ENCODE results near the gene PRKAR1B. TPM values are rescaled to one million over a fixed set of nuclear protein-coding genes. Genes with fewer than 3 reads are reported as not detected.

The PRKAR1B gene
- total and polyA plus RNA-seq, 8 donors, result 4.5 to 45.8 (median 11.1) TPM

DNA sequence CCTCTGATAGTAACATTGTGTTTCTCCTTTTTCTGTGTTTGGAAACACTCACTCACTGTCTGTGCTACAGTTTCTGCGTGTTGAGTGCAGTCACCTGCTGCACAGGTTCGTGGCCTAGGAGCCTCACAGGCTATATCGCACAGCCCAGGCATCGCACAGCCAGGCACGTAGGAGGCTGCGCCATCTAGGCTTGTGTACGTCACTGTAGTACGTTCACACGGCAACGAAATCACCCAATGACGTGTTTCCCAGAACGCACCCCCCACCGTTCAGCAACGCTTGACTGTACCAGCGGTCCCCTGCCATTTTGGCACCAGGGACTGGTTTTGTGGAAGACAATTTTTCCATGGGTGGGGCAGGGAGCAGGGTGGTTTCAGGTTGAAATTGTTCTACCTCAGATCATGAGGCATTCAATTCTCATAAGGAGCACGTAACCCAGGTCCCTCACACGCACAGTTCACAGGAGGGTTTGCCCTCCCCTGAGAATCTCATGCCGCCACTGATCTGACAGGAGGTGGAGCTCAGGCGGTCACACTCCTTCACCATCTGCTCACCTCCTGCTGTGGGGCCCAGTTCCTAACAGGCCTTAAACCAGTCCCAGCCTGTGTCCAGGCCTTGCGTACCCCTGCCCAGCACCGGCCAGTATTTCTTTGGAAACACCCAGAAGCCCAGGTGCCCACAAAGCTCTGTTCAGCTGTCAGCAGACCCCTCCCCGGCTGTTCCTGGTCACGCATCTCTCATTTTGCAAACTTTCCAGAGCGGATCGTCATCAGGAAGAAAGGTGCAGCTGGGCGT is 23.2 kb upstream of the PRKAR1B start:
- H3K27me3 ChIP-seq, result no peaks in the 10 kb centered on the region
- intact Hi-C loops (cut with DNase I; ENCODE audit: low total_unique reads), result no loop called here
- peaks cover 16 to 68% (median 59%) of the 10 kb centered on the region in 4 donors for H3K36me3 ChIP-seq
- no peak for DNase-seq
- H3K9me3 ChIP-seq, result no peaks in the 10 kb centered on the region
- peak overlapping the region in 1 of 5 donors; percentile 31 for H3K27ac ChIP-seq
- WGBS, 5 donors, result 94 to 97% (median 97%) methylated on average over 22 to 26 of the region's 26 CpGs
- no peak overlapping the region for H3K4me3 ChIP-seq
- H3K4me1 ChIP-seq, result peaks cover 0 to 19% (median 10%) of the 10 kb centered on the region in 4 donors
- TF ChIP-seq CTCF (IDR thresholded peaks at IDR 0.05) (no peak), POLR2A (IDR thresholded peaks at IDR 0.05) (no peak), EP300 (IDR thresholded peaks at IDR 0.05) (no peak), POLR2AphosphoS5 (IDR thresholded peaks at IDR 0.05) (no peak)

- peaks cover 7 to 64% (median 55%) of the 10 kb centered on the region in 4 donors for H3K36me3 ChIP-seq
- H3K4me1 ChIP-seq, result peaks cover 0 to 19% (median 10%) of the 10 kb centered on the region in 4 donors
- intact Hi-C loops (cut with DNase I; ENCODE audit: low total_unique reads), result no loop called here
- peak; percentile 54 to 59 for DNase-seq
- no peak overlapping the region for H3K4me3 ChIP-seq
- 34 to 48% (median 46%) methylated on average over 14 of the region's 14 CpGs for WGBS, 5 donors
- no peaks in the 10 kb centered on the region for H3K9me3 ChIP-seq
- no peak for TF ChIP-seq EP300 (IDR thresholded peaks at IDR 0.05)
- no peak for TF ChIP-seq CTCF (IDR thresholded peaks at IDR 0.05)
- peak in 1 of 3 donors; percentile 15 for TF ChIP-seq POLR2AphosphoS5 (IDR thresholded peaks at IDR 0.05)
- no peak for TF ChIP-seq POLR2A (IDR thresholded peaks at IDR 0.05)
- peak overlapping the region in 1 of 5 donors; percentile 31 for H3K27ac ChIP-seq
- no peaks in the 10 kb centered on the region for H3K27me3 ChIP-seq
These were observed 22.1 kb upstream of the PRKAR1B start for GRCh38 chr7:749140-749551.

DNA sequence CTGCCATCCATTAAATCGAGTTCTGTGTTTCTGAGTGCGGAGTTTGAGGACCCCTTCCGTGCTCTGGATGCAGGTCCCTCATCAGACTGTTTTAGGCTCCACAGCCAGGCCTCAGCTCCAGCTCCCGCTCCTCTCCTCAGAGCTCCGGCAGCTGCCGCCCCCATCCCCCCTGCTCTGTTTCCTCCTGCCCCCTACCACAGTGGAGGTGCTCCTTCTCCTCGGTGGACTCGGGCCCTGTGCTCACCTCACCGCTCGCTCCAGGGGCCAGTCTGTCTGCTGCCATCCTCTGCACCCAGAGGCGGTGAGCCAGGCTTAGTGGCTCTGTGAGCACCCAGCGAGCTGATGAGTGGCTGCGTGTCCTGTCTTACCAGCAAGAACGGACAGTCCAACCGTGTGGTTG is 21.4 kb upstream of the PRKAR1B start:
- peaks cover 4 to 58% (median 48%) of the 10 kb centered on the region in 4 donors for H3K36me3 ChIP-seq
- intact Hi-C loops (cut with DNase I; ENCODE audit: low total_unique reads), result no loop called here
- peaks cover 0 to 19% (median 10%) of the 10 kb centered on the region in 4 donors for H3K4me1 ChIP-seq
- DNase-seq, result no peak
- H3K4me3 ChIP-seq, result no peak overlapping the region
- no peak for TF ChIP-seq POLR2A (IDR thresholded peaks at IDR 0.05)
- TF ChIP-seq CTCF (IDR thresholded peaks at IDR 0.05), result no peak
- TF ChIP-seq EP300 (IDR thresholded peaks at IDR 0.05), result no peak
- TF ChIP-seq POLR2AphosphoS5 (IDR thresholded peaks at IDR 0.05), result no peak
- H3K27ac ChIP-seq, result peak overlapping the region in 1 of 5 donors; percentile 31
- H3K27me3 ChIP-seq, result no peaks in the 10 kb centered on the region
- H3K9me3 ChIP-seq, result no peaks in the 10 kb centered on the region
- 94 to 98% (median 97%) methylated on average over 15 of the region's 15 CpGs for WGBS, 5 donors

GRCh38 chr7:747186-747585 is 20.1 kb upstream of the PRKAR1B start:
- intact Hi-C loops (cut with DNase I; ENCODE audit: low total_unique reads), result no loop called here
- no peak for DNase-seq
- H3K27ac ChIP-seq, result no peak overlapping the region
- H3K36me3 ChIP-seq, result peaks cover 4 to 55% (median 38%) of the 10 kb centered on the region in 4 donors
- H3K27me3 ChIP-seq, result no peaks in the 10 kb centered on the region
- WGBS, 5 donors, result 85 to 97% (median 93%) methylated on average over 12 of the region's 12 CpGs
- H3K4me3 ChIP-seq, result no peak overlapping the region
- H3K9me3 ChIP-seq, result no peaks in the 10 kb centered on the region
- TF ChIP-seq POLR2AphosphoS5 (IDR thresholded peaks at IDR 0.05) (no peak), EP300 (IDR thresholded peaks at IDR 0.05) (no peak), CTCF (IDR thresholded peaks at IDR 0.05) (no peak), POLR2A (IDR thresholded peaks at IDR 0.05) (no peak)
- H3K4me1 ChIP-seq, result peaks cover 0 to 19% (median 10%) of the 10 kb centered on the region in 4 donors

All from stomach (tissue), 9 donors.